A549 (cell line): ENCODE results near the gene VDR. TPM values are rescaled to one million over a fixed set of nuclear protein-coding genes. Genes with fewer than 3 reads are reported as not detected.

Experiments
- ATAC-seq, 2 experiments: fragments of 200-7000 bp in 1 of 2; fragments of >200 bp in 1 of 2; cut with Nextera tagmentation in 1 of 2; cut with Tn5 transposase in 1 of 2; 3 replicates each; pipeline versions ENCODE4 v1.8.0 to v1.9.1; 2018 to 2020; ENCODE audit warnings: mild to moderate bottlenecking in 1 of 2, moderate library complexity in 1 of 2
- CTCF ChIA-PET: fragments of 300-600 bp; sonication (Branson Sonifier 250); formaldehyde crosslinking; extraction: SDS; loops from one replicate; lab custom pipeline; 2021; ENCODE audit warnings: antibody characterized with exemption, inconsistent platforms; lab: Yijun Ruan, JAX
- POLR2A ChIA-PET: fragments of 350-600 bp; formaldehyde crosslinking; extraction: SDS; loops from one replicate; lab custom pipeline; 2021; ENCODE audit warnings: antibody characterized with exemption, inconsistent platforms; lab: Yijun Ruan, JAX
- DNase-seq, 2 experiments: peaks; one replicate each; pipeline versions ENCODE4 v3.0.0 to v3.0.0-alpha.2; 2011 to 2016; ENCODE audit warnings: low read depth in 1 of 2, low spot score in 1 of 2
- FAIRE-seq: peaks from 2 replicates; lab custom pipeline; 2011; peaks lifted over from hg19 to GRCh38; lab: Jason Lieb, UNC
- H3K27ac ChIP-seq, 2 experiments: fragments of >200 bp; sonication (Bioruptor Twin); formaldehyde crosslinking; 3 replicates each; pipeline ENCODE4 v1.5.1; 2016 to 2017
- H3K4me1 ChIP-seq: fragments of >200 bp; sonication (Bioruptor Twin); formaldehyde crosslinking; 3 replicates; pipeline ENCODE4 v1.6.1; 2016
- H3K4me2 ChIP-seq: fragments of >200 bp; sonication (Bioruptor Twin); formaldehyde crosslinking; 3 replicates; pipeline ENCODE4 v1.6.1; 2016
- H3K4me3 ChIP-seq: fragments of >200 bp; sonication (Bioruptor Twin); formaldehyde crosslinking; 3 replicates; pipeline ENCODE4 v1.5.1; 2016
- H3K9me3 ChIP-seq: fragments of >200 bp; sonication (Bioruptor Twin); formaldehyde crosslinking; 3 replicates; pipeline ENCODE4 v1.6.1; 2016
- ATOH8 ChIP-seq: fragments of 250-450 bp; sonication (Bioruptor Pico); IDR thresholded peaks from 2 replicates; pipeline ENCODE4 v1.5.0; 2020; ENCODE audit warnings: low read depth, mild to moderate bottlenecking, moderate library complexity
- CBX2 ChIP-seq: fragments of 200-600 bp; sonication (generic); IDR thresholded peaks from 2 replicates; pipeline ENCODE4 v1.6.1; 2016; ENCODE audit warnings: low read depth, mild to moderate bottlenecking, borderline replicate concordance
- CBX8 ChIP-seq: fragments of 200-600 bp; sonication (generic); IDR thresholded peaks from 2 replicates; pipeline ENCODE4 v1.6.1; 2016
- CEBPB ChIP-seq, 2 experiments: fragments of >200 bp in 1 of 2; sonication (Bioruptor Twin) in 1 of 2; formaldehyde crosslinking in 1 of 2; IDR thresholded peaks; 2 replicates each; pipeline ENCODE4 v1.6.1; 2012 to 2016
- CHD2 ChIP-seq: fragments of 150-350 bp; IDR thresholded peaks from 2 replicates; pipeline ENCODE4 v1.6.1; 2014; ENCODE audit warnings: low read length; ENCODE audit not compliant: partially characterized antibody
- CTCF ChIP-seq: fragments of >200 bp; sonication (Bioruptor Twin); formaldehyde crosslinking; IDR thresholded peaks from 3 replicates; pipeline ENCODE4 v1.5.1; 2016
- EP300 ChIP-seq, 2 experiments: fragments of >200 bp; sonication (Bioruptor Twin); formaldehyde crosslinking; IDR thresholded peaks; 2 replicates in 1 of 2; 3 replicates in 1 of 2; pipeline ENCODE4 v1.6.1; 2016 to 2017
- FOSL2 ChIP-seq, 2 experiments: fragments of 450-650 bp in 1 of 2; fragments of >200 bp in 1 of 2; sonication (Bioruptor Twin) in 1 of 2; formaldehyde crosslinking; IDR thresholded peaks; 2 replicates each; pipeline versions ENCODE4 v1.5.0 to v1.6.1; 2016 to 2020; ENCODE audit warnings: mild to moderate bottlenecking in 1 of 2, moderate library complexity in 1 of 2
- HEYL ChIP-seq: fragments of 250-450 bp; sonication (Bioruptor Pico); IDR thresholded peaks from 2 replicates; pipeline ENCODE4 v1.8.0; 2021; ENCODE audit warnings: mild to moderate bottlenecking, moderate library complexity
- HOXB13 ChIP-seq: fragments of 250-450 bp; sonication (Bioruptor Pico); IDR thresholded peaks from 2 replicates; pipeline ENCODE4 v1.5.0; 2020; ENCODE audit warnings: low read depth, mild to moderate bottlenecking, moderate library complexity
- JUN ChIP-seq, 2 experiments: fragments of >200 bp; sonication (Bioruptor Twin); formaldehyde crosslinking; IDR thresholded peaks; 2 replicates in 1 of 2; 3 replicates in 1 of 2; pipeline ENCODE4 v1.6.1; 2016 to 2017
- KDM1A ChIP-seq: fragments of 200-600 bp; sonication (generic); IDR thresholded peaks from 2 replicates; pipeline ENCODE4 v1.6.1; 2016; ENCODE audit warnings: low read depth, mild to moderate bottlenecking
- KDM5A ChIP-seq: fragments of 200-600 bp; sonication (generic); IDR thresholded peaks from 2 replicates; pipeline ENCODE4 v1.6.1; 2016; ENCODE audit warnings: antibody characterized with exemption, mild to moderate bottlenecking
- MYC ChIP-seq: IDR thresholded peaks from 2 replicates; pipeline ENCODE4 v1.6.1; 2012; ENCODE audit warnings: mild to moderate bottlenecking, inconsistent platforms, low read length, improper control_type of control experiment, borderline replicate concordance
- NFE2L2 ChIP-seq: fragments of 150-350 bp; conservative IDR thresholded peaks from 2 replicates; pipeline ENCODE4 v1.6.1; 2014; ENCODE audit warnings: low read length
- NPAS2 ChIP-seq: fragments of 250-450 bp; sonication (Bioruptor Pico); IDR thresholded peaks from 2 replicates; pipeline ENCODE4 v1.8.0; 2022; ENCODE audit warnings: mild to moderate bottlenecking, moderate library complexity, borderline replicate concordance
- TP53 ChIP-seq: fragments of 250-450 bp; sonication (Bioruptor Pico); IDR thresholded peaks from 2 replicates; pipeline ENCODE4 v1.5.0; 2021; ENCODE audit warnings: mild to moderate bottlenecking, moderate library complexity
- ZSCAN20 ChIP-seq: fragments of 250-450 bp; sonication (Bioruptor Pico); IDR thresholded peaks from 2 replicates; pipeline ENCODE4 v1.8.0; 2022; ENCODE audit warnings: mild to moderate bottlenecking, moderate library complexity
- WGBS: methylation state at CpG from one replicate; pipeline ENCODE4 v1.1.6; 2017; ENCODE audit errors: missing lambda C conversion rate; 5-methylcytosine and 5-hydroxymethylcytosine counted together
- polyA plus RNA-seq, 4 experiments: library from polyadenylated mRNA; depleted of rRNA in 3 of 4; stranded (reverse); fragments of >200 nt; fragmentation: RNase III in 1 of 4; extraction: RNeasy Plus Mini Kit Qiagen cat#74134 plus additional on column Dnase treatment in 1 of 4; gene quantifications; 2 replicates in 3 of 4; 3 replicates in 1 of 4; pipeline ENCODE4 v1.2.3, GENCODE V29; 2011 to 2017
- TF ChIP-seq, protein P1 (sequence below): fragments of 450-650 bp; IDR thresholded peaks from 2 replicates; pipeline ENCODE4 v1.6.1; 2014; ENCODE audit warnings: antibody characterized with exemption
- TF ChIP-seq, protein P2 (sequence below): fragments of 250-450 bp; sonication (Bioruptor Pico); IDR thresholded peaks from 2 replicates; pipeline ENCODE4 v1.5.0; 2021; ENCODE audit warnings: mild to moderate bottlenecking, moderate library complexity, borderline replicate concordance
- TF ChIP-seq, protein P3 (sequence below): IDR thresholded peaks from 2 replicates; pipeline ENCODE4 v1.6.1; 2012; ENCODE audit warnings: low read depth, borderline replicate concordance

The VDR gene
- polyA plus RNA-seq, 2 of the 4 experiments (the other 2 are of a cell fraction) = 1.9 to 2.1 TPM

DNA sequence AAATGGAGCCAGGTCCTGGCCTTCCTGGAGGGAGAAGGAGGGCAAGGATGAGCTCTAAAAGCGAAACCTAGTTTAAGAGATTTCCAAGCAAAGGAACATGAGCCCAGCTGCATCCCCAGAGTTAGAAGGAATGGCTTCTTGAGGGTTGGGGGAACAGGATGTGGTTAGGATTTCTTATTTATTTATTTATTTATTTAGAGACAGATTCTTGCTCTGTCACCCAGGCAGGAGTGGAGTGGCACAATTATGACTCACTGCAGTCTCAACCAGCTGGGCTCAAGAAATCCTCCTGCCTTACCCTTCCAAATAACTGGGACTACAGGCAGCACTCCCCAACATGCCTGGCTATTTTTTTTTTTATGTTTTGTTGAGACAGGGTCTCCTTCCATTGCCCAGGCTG, 33.3 kb upstream of the VDR start:
- no peak for ATAC-seq
- CTCF ChIA-PET = interaction anchor here (0.6 to 4.1 kb wide), 5 partner anchors 9 to 682 kb away, joined by 3 to 12 read pairs (median 4); partner anchors contain the start of gene VDR
- TF ChIP-seq CBX2 (no peak), JUN (IDR thresholded peaks at IDR 0.05) (no peak), NPAS2 (no peak)
- TF ChIP-seq, all 56 proteins: peak for 0
- no peak overlapping the region for H3K4me3 ChIP-seq
- no peak for FAIRE-seq
- no peak overlapping the region for H3K27ac ChIP-seq
- DNase-seq = no peak
- POLR2A ChIA-PET = no interaction called here
- no peaks in the 10 kb centered on the region for H3K4me1 ChIP-seq
- H3K9me3 ChIP-seq = no peaks in the 10 kb centered on the region
- no peak overlapping the region for H3K4me2 ChIP-seq
- 88% methylated on average over 1 of the region's 1 CpG for WGBS

GRCh38 chr12:47935184-47935583, 30.4 kb upstream of the VDR start:
- DNase-seq (no peak), FAIRE-seq (no peak)
- Histone ChIP-seq H3K27ac (no peak overlapping the region), H3K4me1 (no peaks in the 10 kb centered on the region), H3K4me2 (no peak overlapping the region)
- TF ChIP-seq, protein P1, sequence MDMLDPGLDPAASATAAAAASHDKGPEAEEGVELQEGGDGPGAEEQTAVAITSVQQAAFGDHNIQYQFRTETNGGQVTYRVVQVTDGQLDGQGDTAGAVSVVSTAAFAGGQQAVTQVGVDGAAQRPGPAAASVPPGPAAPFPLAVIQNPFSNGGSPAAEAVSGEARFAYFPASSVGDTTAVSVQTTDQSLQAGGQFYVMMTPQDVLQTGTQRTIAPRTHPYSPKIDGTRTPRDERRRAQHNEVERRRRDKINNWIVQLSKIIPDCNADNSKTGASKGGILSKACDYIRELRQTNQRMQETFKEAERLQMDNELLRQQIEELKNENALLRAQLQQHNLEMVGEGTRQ = no peak
- TF ChIP-seq FOSL2 (IDR thresholded peaks at IDR 0.05) (no peak), FOSL2 (CRISPR knock-in tag; IDR thresholded peaks at IDR 0.05) (no peak), HEYL (CRISPR knock-in tag) (no peak), KDM1A (no peak), ZSCAN20 (CRISPR knock-in tag) (no peak), CBX2 (no peak), CHD2 (no peak), TP53 (CRISPR knock-in tag) (no peak)
- TF ChIP-seq, protein P2, sequence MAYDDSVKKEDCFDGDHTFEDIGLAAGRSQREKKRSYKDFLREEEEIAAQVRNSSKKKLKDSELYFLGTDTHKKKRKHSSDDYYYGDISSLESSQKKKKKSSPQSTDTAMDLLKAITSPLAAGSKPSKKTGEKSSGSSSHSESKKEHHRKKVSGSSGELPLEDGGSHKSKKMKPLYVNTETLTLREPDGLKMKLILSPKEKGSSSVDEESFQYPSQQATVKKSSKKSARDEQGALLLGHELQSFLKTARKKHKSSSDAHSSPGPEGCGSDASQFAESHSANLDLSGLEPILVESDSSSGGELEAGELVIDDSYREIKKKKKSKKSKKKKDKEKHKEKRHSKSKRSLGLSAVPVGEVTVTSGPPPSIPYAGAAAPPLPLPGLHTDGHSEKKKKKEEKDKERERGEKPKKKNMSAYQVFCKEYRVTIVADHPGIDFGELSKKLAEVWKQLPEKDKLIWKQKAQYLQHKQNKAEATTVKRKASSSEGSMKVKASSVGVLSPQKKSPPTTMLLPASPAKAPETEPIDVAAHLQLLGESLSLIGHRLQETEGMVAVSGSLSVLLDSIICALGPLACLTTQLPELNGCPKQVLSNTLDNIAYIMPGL = no peak
- TF ChIP-seq, protein P3, sequence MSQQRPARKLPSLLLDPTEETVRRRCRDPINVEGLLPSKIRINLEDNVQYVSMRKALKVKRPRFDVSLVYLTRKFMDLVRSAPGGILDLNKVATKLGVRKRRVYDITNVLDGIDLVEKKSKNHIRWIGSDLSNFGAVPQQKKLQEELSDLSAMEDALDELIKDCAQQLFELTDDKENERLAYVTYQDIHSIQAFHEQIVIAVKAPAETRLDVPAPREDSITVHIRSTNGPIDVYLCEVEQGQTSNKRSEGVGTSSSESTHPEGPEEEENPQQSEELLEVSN = no peak
- TF ChIP-seq, all 56 proteins: peak for 0
- H3K4me3 ChIP-seq = no peak overlapping the region
- POLR2A ChIA-PET = no interaction called here
- no peaks in the 10 kb centered on the region for H3K9me3 ChIP-seq
- ATAC-seq = no peak
- 61% methylated on average over 9 of the region's 9 CpGs for WGBS
- CTCF ChIA-PET = interaction anchor here (0.6 to 4.1 kb wide), 4 partner anchors 12 to 41 kb away, joined by 3 to 12 read pairs (median 8); no protein-coding TSS in a partner anchor

- Histone ChIP-seq H3K9me3 (no peaks in the 10 kb centered on the region), H3K4me2 (no peak overlapping the region), H3K4me3 (no peak overlapping the region), H3K27ac (no peak overlapping the region)
- CTCF ChIA-PET = no interaction called here
- TF ChIP-seq MYC = no peak
- no peak for TF ChIP-seq CEBPB (IDR thresholded peaks at IDR 0.05)
- TF ChIP-seq EP300 (IDR thresholded peaks at IDR 0.05) = no peak
- TF ChIP-seq, all 56 proteins: peak for 0
- no peak for FAIRE-seq
- POLR2A ChIA-PET = no interaction called here
- 20% methylated on average over 1 of the region's 1 CpG for WGBS
- H3K4me1 ChIP-seq = no peaks in the 10 kb centered on the region
- DNase-seq = no peak
- ATAC-seq = no peak
These were observed 26.4 kb upstream of the VDR start for GRCh38 chr12:47931187-47931586.

DNA sequence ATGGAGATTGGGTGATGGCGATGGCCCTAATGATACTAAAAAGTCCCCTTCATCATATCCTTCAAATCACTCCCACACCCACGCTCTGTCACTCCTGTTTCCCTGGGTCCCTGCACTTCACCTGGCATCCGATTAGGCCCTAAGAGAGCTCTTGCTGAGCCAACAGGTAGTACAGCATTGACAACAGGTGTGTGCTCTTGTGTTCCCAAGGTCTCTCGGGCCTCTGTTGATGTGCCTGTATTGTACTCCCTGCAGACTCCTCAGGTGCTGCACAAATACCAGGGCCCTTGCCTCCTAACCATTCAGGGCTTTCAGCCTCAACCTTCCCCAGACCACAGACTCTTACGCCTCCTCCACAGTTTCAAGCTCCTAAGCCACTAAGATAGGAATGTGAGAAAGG, 25.8 kb upstream of the VDR start:
- Histone ChIP-seq H3K4me2 (no peak overlapping the region), H3K4me1 (no peaks in the 10 kb centered on the region), H3K9me3 (no peaks in the 10 kb centered on the region), H3K27ac (no peak overlapping the region), H3K4me3 (no peak overlapping the region)
- no peak for TF ChIP-seq CBX8
- no peak for TF ChIP-seq CTCF
- TF ChIP-seq KDM1A = no peak
- TF ChIP-seq ATOH8 (CRISPR knock-in tag) = no peak
- no peak for TF ChIP-seq NPAS2
- TF ChIP-seq HOXB13 (CRISPR knock-in tag) = no peak
- TF ChIP-seq KDM5A = no peak
- no peak for TF ChIP-seq NFE2L2
- no peak for FAIRE-seq
- ChIA-PET POLR2A (no interaction called here), CTCF (interaction anchor here (1.1 kb wide), 1 partner anchor 18 kb away, joined by 3 read pairs; no protein-coding TSS in a partner anchor)
- WGBS = 42% methylated on average over 5 of the region's 5 CpGs
- no peak for ATAC-seq
- no peak for DNase-seq
